WTC11 (cell line): ENCODE results near the gene TMC6. TPM values are rescaled to one million over a fixed set of nuclear protein-coding genes. Genes with fewer than 3 reads are reported as not detected.

Experiments used
- ATAC-seq: fragments of 200-7000 bp; cut with Tn5 transposase; 2 replicates; pipeline ENCODE4 v1.10.0; 2021; ENCODE audit warnings: mild to moderate bottlenecking, moderate library complexity
- CTCF ChIA-PET: fragments of 300-600 bp; sonication (Branson Sonifier 250); formaldehyde crosslinking; loops from one replicate; lab custom pipeline; 2021; ENCODE audit warnings: antibody characterized with exemption; lab: Charles Lee
- POLR2A ChIA-PET: fragments of 350-600 bp; sonication (Branson Sonifier 250); formaldehyde crosslinking; loops from one replicate; lab custom pipeline; 2021; ENCODE audit warnings: antibody characterized with exemption; lab: Charles Lee
- DNase-seq: peaks from one replicate; pipeline ENCODE4 v3.0.0; 2021; ENCODE audit warnings: low spot score
- H3K27ac Mint-ChIP-seq: 2 replicates; pipeline ENCODE4 v1.8.0; 2021; ENCODE audit warnings: mixed read lengths
- H3K27me3 Mint-ChIP-seq: 2 replicates; pipeline ENCODE4 v1.8.0; 2021; ENCODE audit warnings: low read depth, mild to moderate bottlenecking, moderate library complexity, mixed read lengths
- H3K36me3 Mint-ChIP-seq: 2 replicates; pipeline ENCODE4 v1.8.0; 2021; ENCODE audit warnings: mixed read lengths
- H3K4me1 Mint-ChIP-seq: 2 replicates; pipeline ENCODE4 v1.8.0; 2022; ENCODE audit warnings: mixed read lengths
- H3K4me3 Mint-ChIP-seq: 2 replicates; pipeline ENCODE4 v1.8.0; 2021; ENCODE audit warnings: mild to moderate bottlenecking, moderate library complexity, mixed read lengths
- H3K9me3 Mint-ChIP-seq: 2 replicates; pipeline ENCODE4 v1.8.0; 2021; ENCODE audit warnings: mixed read lengths
- ATF2 ChIP-seq: sonication (generic); formaldehyde crosslinking; IDR thresholded peaks from 2 replicates; pipeline ENCODE4 v1.8.1; 2022; ENCODE audit warnings: low read depth, missing genetic modification reagents, borderline replicate concordance
- CDX4 ChIP-seq: fragments of 250-450 bp; sonication (Bioruptor Pico); IDR thresholded peaks from 2 replicates; pipeline ENCODE4 v1.9.0; 2021; ENCODE audit warnings: moderate library complexity, mild to moderate bottlenecking, inconsistent platforms, borderline replicate concordance
- FOXK1 ChIP-seq: sonication (generic); formaldehyde crosslinking; IDR thresholded peaks from 2 replicates; pipeline ENCODE4 v1.8.0; 2022; ENCODE audit warnings: mild to moderate bottlenecking, moderate library complexity, missing genetic modification reagents
- GTF2I ChIP-seq: fragments of 250-450 bp; sonication (Bioruptor Pico); conservative IDR thresholded peaks from 2 replicates; pipeline ENCODE4 v1.4.0; 2021; ENCODE audit warnings: mild to moderate bottlenecking
- HMGXB4 ChIP-seq: sonication (generic); formaldehyde crosslinking; IDR thresholded peaks from 2 replicates; pipeline ENCODE4 v1.8.1; 2023; ENCODE audit warnings: mild to moderate bottlenecking, moderate library complexity, missing genetic modification reagents
- IRF1 ChIP-seq: sonication (generic); formaldehyde crosslinking; IDR thresholded peaks from 2 replicates; pipeline ENCODE4 v1.8.0; 2023; ENCODE audit warnings: missing genetic modification reagents
- MAX ChIP-seq: sonication (generic); formaldehyde crosslinking; IDR thresholded peaks from 2 replicates; pipeline ENCODE4 v1.8.0; 2022; ENCODE audit warnings: mild to moderate bottlenecking, missing genetic modification reagents
- NFYB ChIP-seq: sonication (generic); formaldehyde crosslinking; conservative IDR thresholded peaks from 2 replicates; pipeline ENCODE4 v1.8.0; 2022; ENCODE audit warnings: low read depth, missing genetic modification reagents
- RELA ChIP-seq: sonication (generic); formaldehyde crosslinking; IDR thresholded peaks from 2 replicates; pipeline ENCODE4 v1.8.1; 2022; ENCODE audit warnings: missing genetic modification reagents, mild to moderate bottlenecking, borderline replicate concordance
- RORB ChIP-seq: fragments of 250-450 bp; sonication (Bioruptor Pico); IDR thresholded peaks from 2 replicates; pipeline ENCODE4 v1.9.0; 2021; ENCODE audit warnings: mild to moderate bottlenecking
- SMAD4 ChIP-seq: sonication (generic); formaldehyde crosslinking; IDR thresholded peaks from 2 replicates; pipeline ENCODE4 v1.8.0; 2022; ENCODE audit warnings: mild to moderate bottlenecking, missing genetic modification reagents
- SOX15 ChIP-seq: fragments of 250-450 bp; sonication (Bioruptor Pico); IDR thresholded peaks from 2 replicates; pipeline ENCODE4 v1.9.0; 2021; ENCODE audit warnings: mild to moderate bottlenecking
- TP53 ChIP-seq: sonication (generic); formaldehyde crosslinking; IDR thresholded peaks from 2 replicates; pipeline ENCODE4 v1.8.1; 2023; ENCODE audit warnings: mild to moderate bottlenecking, missing genetic modification reagents
- USF1 ChIP-seq: sonication (generic); formaldehyde crosslinking; IDR thresholded peaks from 2 replicates; pipeline ENCODE4 v1.8.0; 2022; ENCODE audit warnings: mild to moderate bottlenecking, missing genetic modification reagents
- USF2 ChIP-seq: sonication (generic); formaldehyde crosslinking; IDR thresholded peaks from 2 replicates; pipeline ENCODE4 v1.8.1; 2023; ENCODE audit warnings: mild to moderate bottlenecking, missing genetic modification reagents, moderate library complexity
- ZNF423 ChIP-seq: fragments of 250-450 bp; sonication (Bioruptor Pico); IDR thresholded peaks from 2 replicates; pipeline ENCODE4 v2.1.2; 2022; ENCODE audit warnings: mild to moderate bottlenecking, moderate library complexity
- ZNF671 ChIP-seq: fragments of 250-450 bp; sonication (Bioruptor Pico); IDR thresholded peaks from 2 replicates; pipeline ENCODE4 v1.8.0; 2021; ENCODE audit warnings: mild to moderate bottlenecking
- total RNA-seq: library from RNA; stranded (reverse); gene quantifications from 3 replicates; pipeline ENCODE4 v1.2.3, GENCODE V29; 2021

TMC6 gene
- total RNA-seq, 1 experiment from 2014 or later, result 120 TPM

- DNase-seq (no peak), ATAC-seq (no peak)
- no peak overlapping the region for H3K27ac Mint-ChIP-seq
- CTCF ChIA-PET, result no interaction called here
- no peak overlapping the region for H3K4me3 Mint-ChIP-seq
- POLR2A ChIA-PET, result no interaction called here
- H3K36me3 Mint-ChIP-seq, result peaks cover 16% of the 10 kb centered on the region
- TF ChIP-seq TP53 (CRISPR knock-in tag) (no peak), ZNF671 (no peak), RORB (no peak), MAX (CRISPR knock-in tag) (no peak), USF1 (CRISPR knock-in tag) (no peak), FOXK1 (CRISPR knock-in tag) (no peak), ZNF423 (CRISPR knock-in tag) (no peak), USF2 (CRISPR knock-in tag) (no peak), HMGXB4 (no peak), GTF2I (CRISPR knock-in tag) (no peak)
- H3K4me1 Mint-ChIP-seq, result peaks cover 5% of the 10 kb centered on the region
- H3K27me3 Mint-ChIP-seq, result no peaks in the 10 kb centered on the region
- no peaks in the 10 kb centered on the region for H3K9me3 Mint-ChIP-seq
Measured at GRCh38 chr17:78122931-78123249, 5.7 kb downstream of the TMC6 start.

- Mint-ChIP-seq H3K36me3 (peaks cover 16% of the 10 kb centered on the region), H3K27ac (no peak overlapping the region), H3K4me3 (no peak overlapping the region), H3K9me3 (no peaks in the 10 kb centered on the region)
- DNase-seq (no peak), ATAC-seq (no peak)
- POLR2A ChIA-PET, result no interaction called here
- CTCF ChIA-PET, result no interaction called here
- TF ChIP-seq CDX4 (CRISPR knock-in tag) (no peak), HMGXB4 (no peak), SOX15 (CRISPR knock-in tag) (no peak), IRF1 (no peak), NFYB (CRISPR knock-in tag) (no peak), RELA (CRISPR knock-in tag) (no peak), SMAD4 (CRISPR knock-in tag) (no peak), ATF2 (CRISPR knock-in tag) (no peak)
- TF ChIP-seq, all 79 proteins: peak for 0
- no peaks in the 10 kb centered on the region for H3K27me3 Mint-ChIP-seq
- H3K4me1 Mint-ChIP-seq, result peaks cover 5% of the 10 kb centered on the region
Measured at GRCh38 chr17:78122216-78122930, 6.2 kb downstream of the TMC6 start.
